Fibroblast of mammary gland (primary cell): Measurements from ENCODE around the gene SSR3.
A peak's percentile ranks its signal among the peaks of the same experiment; 100 is the strongest.

Source experiments
- DNase-seq: peaks from one replicate; pipeline ENCODE4 v3.0.0-alpha.2; 2010; ENCODE audit warnings: low read depth
- H3K4me3 ChIP-seq: 2 replicates; pipeline ENCODE4 v1.5.1; 2011; ENCODE audit warnings: low read depth, mild to moderate bottlenecking, low read length, moderate library complexity; ENCODE audit not compliant: control insufficient read depth
- CTCF ChIP-seq: conservative IDR thresholded peaks from 2 replicates; pipeline ENCODE4 v1.5.1; 2011; ENCODE audit warnings: low read depth, low read length, inconsistent platforms; ENCODE audit not compliant: control insufficient read depth, insufficient read depth

The SSR3 gene

DNA sequence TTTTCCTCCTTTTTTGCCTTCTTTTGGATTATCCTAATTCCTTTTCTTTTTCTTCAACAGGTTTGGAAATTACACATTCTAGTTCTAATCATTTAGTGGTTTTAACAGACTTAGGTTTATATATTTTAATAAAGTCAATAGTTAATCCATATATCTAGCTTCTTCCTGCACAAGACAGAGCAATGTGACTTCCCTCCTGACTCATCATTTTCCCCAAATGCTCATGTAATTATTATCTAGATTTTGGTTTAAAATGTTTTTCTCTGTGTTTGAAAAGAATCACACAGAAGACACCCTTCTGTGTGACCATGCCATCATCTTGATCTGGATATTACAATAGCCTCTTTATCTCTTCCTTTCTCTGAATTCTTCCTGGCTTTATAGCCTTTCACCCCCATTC is 28.6 kb upstream of the SSR3 start:
- DNase-seq = no peak
- TF ChIP-seq CTCF = no peak
- no peak overlapping the region for H3K4me3 ChIP-seq

DNA sequence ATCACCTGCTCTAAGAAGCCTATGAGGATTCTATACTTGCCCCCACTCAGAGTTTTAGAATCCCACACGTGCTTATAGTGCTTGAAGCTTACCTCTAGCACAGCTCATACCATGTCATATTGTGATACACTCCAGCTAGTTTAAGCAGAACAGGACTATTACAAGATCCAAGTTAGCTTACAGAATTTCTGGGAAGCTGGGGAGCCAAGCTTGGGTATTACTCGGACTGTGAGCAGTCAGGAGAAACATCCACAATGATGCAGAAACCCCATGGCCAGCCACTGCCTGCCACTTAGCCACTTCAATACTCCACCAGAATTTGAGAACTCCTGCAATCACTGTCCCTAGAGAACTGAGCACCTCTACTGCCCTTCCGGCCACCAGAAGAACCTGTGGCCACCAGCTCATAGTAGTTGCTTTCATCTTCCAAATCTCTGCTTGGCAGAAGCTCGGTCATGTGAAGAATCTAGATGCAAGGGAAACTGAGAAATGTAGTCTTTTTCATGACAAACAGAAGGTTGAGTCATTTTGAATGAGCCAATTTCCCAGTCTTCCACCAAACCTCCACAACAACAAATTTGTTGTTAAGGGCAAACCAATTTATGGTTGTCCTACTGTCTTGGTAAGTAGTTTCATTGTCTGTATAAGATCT is 27.7 kb upstream of the SSR3 start:
- peak; percentile 20 for DNase-seq
- no peak for TF ChIP-seq CTCF
- H3K4me3 ChIP-seq = no peak overlapping the region

GRCh38 chr3:156581954-156582353 is 27.0 kb upstream of the SSR3 start:
- H3K4me3 ChIP-seq = no peak overlapping the region
- TF ChIP-seq CTCF = no peak
- no peak for DNase-seq

- no peak overlapping the region for H3K4me3 ChIP-seq
- no peak for DNase-seq
- no peak for TF ChIP-seq CTCF
Observed at GRCh38 chr3:156581033-156581432, 26.1 kb upstream of the SSR3 start.

DNA sequence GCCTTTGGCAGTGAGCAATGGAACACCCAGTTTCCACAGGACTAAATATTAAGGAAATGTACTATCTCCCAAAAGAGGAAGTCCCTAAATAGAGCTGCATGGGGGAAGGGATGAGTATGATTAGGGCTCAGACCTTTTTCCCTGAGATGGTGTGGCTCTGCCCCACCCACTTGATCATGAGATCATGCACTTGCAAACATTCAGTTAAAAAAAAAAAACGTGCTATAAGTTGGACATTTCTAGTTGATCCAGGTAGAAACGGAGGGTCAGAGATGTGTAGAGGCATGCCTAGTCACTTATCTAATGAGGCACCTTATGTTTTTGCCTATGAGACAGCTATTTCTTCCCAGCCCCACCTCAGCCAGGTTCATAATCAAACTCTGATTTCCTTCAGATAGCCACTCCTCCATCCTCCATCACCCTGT is 24.5 kb upstream of the SSR3 start:
- no peak for TF ChIP-seq CTCF
- H3K4me3 ChIP-seq = no peak overlapping the region
- no peak for DNase-seq

DNA sequence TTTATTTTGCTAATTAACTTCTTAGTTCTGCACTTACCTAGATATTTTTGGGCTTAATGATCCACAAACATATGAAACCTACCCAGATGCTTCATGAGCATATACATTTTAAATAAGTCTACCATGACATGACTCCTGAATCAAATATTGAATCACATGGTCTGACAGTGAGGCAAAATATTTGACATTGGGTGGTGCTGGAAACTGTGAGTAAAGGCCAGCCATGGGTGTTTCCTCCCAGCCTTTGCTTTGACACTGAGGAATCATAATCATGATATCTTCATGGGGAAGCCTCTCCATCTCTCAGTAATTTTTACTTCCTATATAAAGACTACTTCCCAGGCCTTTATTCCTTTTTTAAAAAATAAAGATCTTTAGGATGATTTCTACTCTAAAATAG is 22.8 kb upstream of the SSR3 start:
- no peak for TF ChIP-seq CTCF
- peak; percentile 35 for DNase-seq
- no peak overlapping the region for H3K4me3 ChIP-seq
